Ovary (tissue), 9 donors: ENCODE measurements around the gene F2RL2. TPM values are rescaled to one million over a fixed set of nuclear protein-coding genes. Genes with fewer than 3 reads are reported as not detected.

Source experiments
- DNase-seq, 5 donors: peaks; one replicate each; pipeline ENCODE4 v3.0.0-alpha.2; 2019 to 2020
- H3K27ac ChIP-seq, 2 donors: fragments of 200-600 bp; one replicate each; pipeline versions ENCODE4 v1.5.1 to v1.8.0; 2019 to 2022
- H3K27me3 ChIP-seq: fragments of 200-600 bp; one replicate; pipeline ENCODE4 v1.8.0; 2022
- H3K36me3 ChIP-seq: fragments of 200-600 bp; sonication (generic); one replicate; pipeline ENCODE4 v1.5.1; 2019
- H3K4me1 ChIP-seq: one replicate; pipeline ENCODE4 v1.8.1; 2013; ENCODE audit warnings: mild to moderate bottlenecking, moderate library complexity; ENCODE audit not compliant: insufficient read depth
- H3K4me3 ChIP-seq: fragments of 200-600 bp; sonication (generic); one replicate; pipeline ENCODE4 v1.5.1; 2017
- H3K9me3 ChIP-seq, 2 donors: fragments of 200-600 bp in 1 of 2; sonication (generic) in 1 of 2; one replicate each; pipeline versions ENCODE4 v1.5.1 to v1.8.1; 2013 to 2019; ENCODE audit warnings: mild to moderate bottlenecking in 1 of 2, moderate library complexity in 1 of 2
- CTCF ChIP-seq, 3 donors: fragments of 450-650 bp in 2 of 3; fragments of 200-600 bp in 1 of 3; IDR thresholded peaks; one replicate each; pipeline versions ENCODE4 v1.5.1 to v1.8.0; 2016 to 2022; ENCODE audit warnings: antibody characterized with exemption in 3 of 3, mild to moderate bottlenecking in 1 of 3
- EP300 ChIP-seq: sonication (generic); formaldehyde crosslinking; IDR thresholded peaks from one replicate; pipeline ENCODE4 v1.6.1; 2017; ENCODE audit warnings: antibody characterized with exemption
- POLR2A ChIP-seq: fragments of 450-650 bp; IDR thresholded peaks from one replicate; pipeline ENCODE4 v1.6.1; 2017; ENCODE audit warnings: antibody characterized with exemption, mild to moderate bottlenecking, moderate library complexity
- whole genome bisulfite sequencing, 3 donors: extraction: QIAGEN DNeasy Blood & Tissue Kit in 1 of 3; methylation state at CpG; one replicate each; pipeline versions ENCODE4 v1.1.5 to v1.1.7; 2013 to 2017; 5-methylcytosine and 5-hydroxymethylcytosine counted together
- intact Hi-C, 4 donors: fragments of 100-400 bp; cut with DNase I; formaldehyde crosslinking; loops; one replicate each; pipeline versions ENCODE4 v1.11.0 to v1.15.1; 2022 to 2023
- polyA plus RNA-seq, 2 donors: library from polyadenylated mRNA; stranded (reverse); fragments of 200-250 nt in 1 of 2; fragments of 350-450 nt in 1 of 2; fragmentation: Illumina TruSeq in 1 of 2; extraction: RNeasy Lipid Tissue Mini Kit (QIAGEN cat#74804) in 1 of 2; gene quantifications; one replicate each; pipeline ENCODE4 v1.2.3, GENCODE V29; 2013 to 2014
- total RNA-seq, 7 donors: library from RNA; depleted of rRNA in 2 of 7; stranded (reverse); fragments of >200 nt in 2 of 7; fragmentation: NEBNext Ultra II Directional in 3 of 7; extraction: Animal tissue kit (Norgen Biotek cat#: 25700) in 3 of 7; gene quantifications; one replicate each; pipeline versions ENCODE4 v1.1.0 to v1.2.4, GENCODE V29; 2016 to 2023
- donor health status: DM: no; HTN: no; CAD: no; lungs with moderate emphysema.
- donor health status: DM: no; HTN: no; CAD: no.
- donor health status: Bipolar disorder and iron deficiency.
- donor health status: DM: yes; HTN: yes; CAD: no.
- donor health status: DM: no; HTN: no; CAD: no.
- donor health status: DM: yes; HTN: yes; CAD: no.

Gene F2RL2
- total and polyA plus RNA-seq, 9 donors, result 0.06 to 0.97 (median 0.15) TPM; not detected in 4

GRCh38 chr5:76637490-76637889 is 14.3 kb upstream of the F2RL2 start:
- H3K9me3 ChIP-seq, result no peaks in the 10 kb centered on the region
- no peaks in the 10 kb centered on the region for H3K36me3 ChIP-seq
- no peak for TF ChIP-seq CTCF (IDR thresholded peaks at IDR 0.05)
- H3K27me3 ChIP-seq, result no peaks in the 10 kb centered on the region
- H3K4me3 ChIP-seq, result no peak overlapping the region
- H3K4me1 ChIP-seq, result no peaks in the 10 kb centered on the region
- DNase-seq, result no peak
- WGBS, 3 donors, result 85 to 94% (median 92%) methylated on average over 2 of the region's 2 CpGs
- intact Hi-C loops, result no loop called here
- no peak overlapping the region for H3K27ac ChIP-seq

GRCh38 chr5:76634661-76635060 is 11.5 kb upstream of the F2RL2 start:
- WGBS, 3 donors, result 97 to 99% (median 98%) methylated on average over 4 of the region's 4 CpGs
- Histone ChIP-seq H3K9me3 (no peaks in the 10 kb centered on the region), H3K4me3 (no peak overlapping the region), H3K36me3 (no peaks in the 10 kb centered on the region), H3K27ac (no peak overlapping the region), H3K27me3 (no peaks in the 10 kb centered on the region), H3K4me1 (no peaks in the 10 kb centered on the region)
- intact Hi-C loops, result no loop called here
- TF ChIP-seq CTCF (IDR thresholded peaks at IDR 0.05), result no peak
- no peak for TF ChIP-seq POLR2A
- TF ChIP-seq EP300, result no peak
- DNase-seq, result no peak

- intact Hi-C loops, result no loop called here
- Histone ChIP-seq H3K4me3 (no peak overlapping the region), H3K27ac (no peak overlapping the region), H3K36me3 (no peaks in the 10 kb centered on the region), H3K4me1 (no peaks in the 10 kb centered on the region), H3K27me3 (no peaks in the 10 kb centered on the region), H3K9me3 (no peaks in the 10 kb centered on the region)
- WGBS, 3 donors, result 82 to 86% (median 84%) methylated on average over 6 of the region's 6 CpGs
- TF ChIP-seq EP300 (no peak), CTCF (IDR thresholded peaks at IDR 0.05) (no peak)
- DNase-seq, result no peak
These were observed 3.5 kb upstream of the F2RL2 start for GRCh38 chr5:76626738-76627137.

GRCh38 chr5:76625087-76625815 is 2.0 kb upstream of the F2RL2 start:
- H3K27ac ChIP-seq, result no peak overlapping the region
- H3K36me3 ChIP-seq, result no peaks in the 10 kb centered on the region
- no peaks in the 10 kb centered on the region for H3K27me3 ChIP-seq
- TF ChIP-seq EP300, result no peak
- no peak for TF ChIP-seq CTCF (IDR thresholded peaks at IDR 0.05)
- TF ChIP-seq POLR2A, result no peak
- WGBS, 3 donors, result 58 to 73% (median 68%) methylated on average over 8 of the region's 8 CpGs
- no peak overlapping the region for H3K4me3 ChIP-seq
- no peak for DNase-seq
- no peaks in the 10 kb centered on the region for H3K9me3 ChIP-seq
- no peaks in the 10 kb centered on the region for H3K4me1 ChIP-seq
- intact Hi-C loops, result no loop called here
